Mucosa of descending colon (tissue), 3 donors: ENCODE results near the gene TMCC1. TPM values are rescaled to one million over a fixed set of nuclear protein-coding genes. Genes with fewer than 3 reads are reported as not detected.
A peak's percentile ranks its signal among the peaks of the same experiment; 100 is the strongest.

Experiments
- ATAC-seq: fragments of 200-7000 bp; cut with Tn5 transposase; one replicate; pipeline ENCODE4 v1.9.1; 2020; ENCODE audit warnings: mild to moderate bottlenecking, moderate library complexity
- DNase-seq, 3 donors: peaks; one replicate each; pipeline ENCODE4 v3.0.0-alpha.2; 2020
- H3K36me3 ChIP-seq: fragments of 200-600 bp; one replicate; pipeline ENCODE4 v1.8.0; 2021; ENCODE audit warnings: low read depth, mild to moderate bottlenecking
- H3K4me1 ChIP-seq: fragments of 200-600 bp; one replicate; pipeline ENCODE4 v1.8.0; 2021; ENCODE audit warnings: low read depth, mild to moderate bottlenecking
- H3K4me3 ChIP-seq: fragments of 200-600 bp; one replicate; pipeline ENCODE4 v1.8.0; 2021; ENCODE audit warnings: mild to moderate bottlenecking
- H3K9me3 ChIP-seq: fragments of 200-600 bp; one replicate; pipeline ENCODE4 v1.8.0; 2021; ENCODE audit warnings: mild to moderate bottlenecking
- intact Hi-C, 2 donors: fragments of 100-400 bp; cut with DNase I in 1 of 2; cut with micrococcal nuclease in 1 of 2; formaldehyde crosslinking; loops; one replicate each; pipeline versions ENCODE4 v1.11.0 to v1.11.1; 2022; cut with DNase I, micrococcal nuclease
- total RNA-seq, 3 donors: library from RNA; stranded (reverse); fragmentation: NEBNext Ultra II Directional in 2 of 3; extraction: Animal tissue kit (Norgen Biotek cat#: 25700) in 2 of 3; gene quantifications; one replicate each; pipeline versions ENCODE4 v1.2.1 to v1.2.4, GENCODE V29; 2021 to 2023
- TF ChIP-seq, protein P1 (sequence below): fragments of 200-600 bp; IDR thresholded peaks from one replicate; pipeline ENCODE4 v1.8.0; 2022; ENCODE audit warnings: antibody characterized with exemption, mild to moderate bottlenecking
- donor health status: DM: no; HTN: no; CAD: no; lungs with moderate emphysema.
- donor health status: DM: no; HTN: no; CAD: no.
- donor health status: DM: no; HTN: yes; CAD: no.

The TMCC1 gene
- total RNA-seq, 3 donors from 2014 or later = 28.6 to 58.7 (median 28.9) TPM

- DNase-seq = peak in 1 of 3 donors; percentile 24
- H3K4me3 ChIP-seq = no peak overlapping the region
- TF ChIP-seq, protein P1, sequence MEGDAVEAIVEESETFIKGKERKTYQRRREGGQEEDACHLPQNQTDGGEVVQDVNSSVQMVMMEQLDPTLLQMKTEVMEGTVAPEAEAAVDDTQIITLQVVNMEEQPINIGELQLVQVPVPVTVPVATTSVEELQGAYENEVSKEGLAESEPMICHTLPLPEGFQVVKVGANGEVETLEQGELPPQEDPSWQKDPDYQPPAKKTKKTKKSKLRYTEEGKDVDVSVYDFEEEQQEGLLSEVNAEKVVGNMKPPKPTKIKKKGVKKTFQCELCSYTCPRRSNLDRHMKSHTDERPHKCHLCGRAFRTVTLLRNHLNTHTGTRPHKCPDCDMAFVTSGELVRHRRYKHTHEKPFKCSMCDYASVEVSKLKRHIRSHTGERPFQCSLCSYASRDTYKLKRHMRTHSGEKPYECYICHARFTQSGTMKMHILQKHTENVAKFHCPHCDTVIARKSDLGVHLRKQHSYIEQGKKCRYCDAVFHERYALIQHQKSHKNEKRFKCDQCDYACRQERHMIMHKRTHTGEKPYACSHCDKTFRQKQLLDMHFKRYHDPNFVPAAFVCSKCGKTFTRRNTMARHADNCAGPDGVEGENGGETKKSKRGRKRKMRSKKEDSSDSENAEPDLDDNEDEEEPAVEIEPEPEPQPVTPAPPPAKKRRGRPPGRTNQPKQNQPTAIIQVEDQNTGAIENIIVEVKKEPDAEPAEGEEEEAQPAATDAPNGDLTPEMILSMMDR = peak; percentile 15
- no peaks in the 10 kb centered on the region for H3K36me3 ChIP-seq
- no peaks in the 10 kb centered on the region for H3K9me3 ChIP-seq
- peak; percentile 81 for ATAC-seq
- intact Hi-C loops = loop anchor here (5.0 kb wide), 2 partner anchors 173 to 333 kb away; no protein-coding TSS in a partner anchor
- no peaks in the 10 kb centered on the region for H3K4me1 ChIP-seq
Measured at GRCh38 chr3:129824926-129825541, 68.5 kb downstream of the TMCC1 start.

DNA sequence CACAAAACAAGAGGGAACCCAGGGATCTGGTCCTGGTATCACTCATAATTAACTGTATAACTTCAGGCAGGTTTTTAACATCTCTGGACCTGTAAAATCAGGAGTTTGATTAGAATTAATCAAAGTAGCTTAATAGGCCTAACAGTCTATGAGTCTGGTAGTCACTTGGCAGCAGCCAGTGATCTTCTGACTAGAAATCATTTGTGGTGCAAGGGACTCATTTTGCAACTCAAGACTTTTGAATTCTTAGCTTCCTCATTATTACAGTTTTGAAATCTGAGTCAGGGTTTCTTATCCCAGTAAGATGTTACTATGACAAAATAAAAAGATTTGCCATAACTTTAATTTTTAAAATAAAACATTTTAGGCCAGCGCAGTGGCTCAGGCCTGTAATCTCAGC lies 70.8 kb downstream of the TMCC1 start:
- H3K36me3 ChIP-seq = no peaks in the 10 kb centered on the region
- TF ChIP-seq, protein P1 = no peak
- no peaks in the 10 kb centered on the region for H3K9me3 ChIP-seq
- no peak for ATAC-seq
- DNase-seq = no peak
- no peak overlapping the region for H3K4me3 ChIP-seq
- intact Hi-C loops = no loop called here
- no peaks in the 10 kb centered on the region for H3K4me1 ChIP-seq

DNA sequence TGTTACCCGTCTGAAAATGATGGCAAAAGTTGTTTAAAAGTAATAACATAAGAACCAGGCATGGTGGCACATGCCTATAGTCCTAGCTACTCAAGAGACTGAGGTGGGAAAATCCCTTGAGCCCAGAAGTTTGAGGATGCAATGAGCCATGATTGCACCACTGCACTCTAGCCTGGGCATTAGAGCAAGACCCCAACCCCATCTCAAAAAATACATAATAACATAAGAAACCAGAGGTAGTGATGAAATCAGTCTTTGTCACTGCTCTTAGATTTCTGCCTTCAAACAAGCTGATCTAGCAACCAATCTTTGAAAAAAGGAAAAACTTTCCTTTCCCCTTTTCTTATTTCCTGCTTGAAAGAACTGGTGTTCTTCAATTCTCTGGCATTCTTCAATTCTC lies 71.3 kb downstream of the TMCC1 start:
- no peak overlapping the region for H3K4me3 ChIP-seq
- TF ChIP-seq, protein P1 = no peak
- DNase-seq (no peak), ATAC-seq (no peak)
- intact Hi-C loops = no loop called here
- no peaks in the 10 kb centered on the region for H3K36me3 ChIP-seq
- no peaks in the 10 kb centered on the region for H3K4me1 ChIP-seq
- H3K9me3 ChIP-seq = no peaks in the 10 kb centered on the region

DNA sequence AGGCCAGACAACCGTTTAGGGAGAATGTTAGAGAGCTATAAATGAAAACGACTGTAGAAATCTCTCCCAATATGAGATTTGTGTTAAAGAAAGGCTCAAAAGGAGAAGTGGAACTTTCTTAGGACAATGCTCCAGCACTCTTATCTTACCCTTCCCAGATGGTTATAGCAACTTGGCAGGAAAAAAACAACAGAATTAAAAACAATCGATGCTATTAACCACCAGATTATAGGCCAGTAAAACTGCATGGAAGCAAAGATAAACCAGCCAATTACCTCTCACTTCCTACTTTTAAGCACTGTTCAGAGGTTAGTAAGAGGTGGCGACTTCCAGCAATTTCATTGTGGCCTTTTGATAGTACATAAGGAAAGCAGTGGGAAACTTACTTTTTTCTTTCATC lies 72.9 kb downstream of the TMCC1 start:
- ATAC-seq = no peak
- Histone ChIP-seq H3K4me1 (no peaks in the 10 kb centered on the region), H3K4me3 (no peak overlapping the region), H3K9me3 (no peaks in the 10 kb centered on the region), H3K36me3 (no peaks in the 10 kb centered on the region)
- TF ChIP-seq, protein P1 = no peak
- DNase-seq = no peak
- intact Hi-C loops = no loop called here

- DNase-seq (no peak), ATAC-seq (no peak)
- no peaks in the 10 kb centered on the region for H3K36me3 ChIP-seq
- TF ChIP-seq, protein P1 = no peak
- intact Hi-C loops = no loop called here
- no peak overlapping the region for H3K4me3 ChIP-seq
- H3K4me1 ChIP-seq = no peaks in the 10 kb centered on the region
- no peaks in the 10 kb centered on the region for H3K9me3 ChIP-seq
Measured at GRCh38 chr3:129812589-129812988, 80.9 kb downstream of the TMCC1 start.

- H3K36me3 ChIP-seq = no peaks in the 10 kb centered on the region
- TF ChIP-seq, protein P1 = no peak
- H3K9me3 ChIP-seq = no peaks in the 10 kb centered on the region
- H3K4me3 ChIP-seq = no peak overlapping the region
- no peaks in the 10 kb centered on the region for H3K4me1 ChIP-seq
- ATAC-seq = no peak
- intact Hi-C loops = no loop called here
- no peak for DNase-seq
Measured at GRCh38 chr3:129809297-129809696, 84.2 kb downstream of the TMCC1 start.
